ENCODE data around the gene NRXN2.
"Not testable (repeated sequence)": the region's sequence is repeated elsewhere in the genome, so short reads cannot be mapped to it uniquely, and the experiment has no call there.

NRXN2 gene

DNA sequence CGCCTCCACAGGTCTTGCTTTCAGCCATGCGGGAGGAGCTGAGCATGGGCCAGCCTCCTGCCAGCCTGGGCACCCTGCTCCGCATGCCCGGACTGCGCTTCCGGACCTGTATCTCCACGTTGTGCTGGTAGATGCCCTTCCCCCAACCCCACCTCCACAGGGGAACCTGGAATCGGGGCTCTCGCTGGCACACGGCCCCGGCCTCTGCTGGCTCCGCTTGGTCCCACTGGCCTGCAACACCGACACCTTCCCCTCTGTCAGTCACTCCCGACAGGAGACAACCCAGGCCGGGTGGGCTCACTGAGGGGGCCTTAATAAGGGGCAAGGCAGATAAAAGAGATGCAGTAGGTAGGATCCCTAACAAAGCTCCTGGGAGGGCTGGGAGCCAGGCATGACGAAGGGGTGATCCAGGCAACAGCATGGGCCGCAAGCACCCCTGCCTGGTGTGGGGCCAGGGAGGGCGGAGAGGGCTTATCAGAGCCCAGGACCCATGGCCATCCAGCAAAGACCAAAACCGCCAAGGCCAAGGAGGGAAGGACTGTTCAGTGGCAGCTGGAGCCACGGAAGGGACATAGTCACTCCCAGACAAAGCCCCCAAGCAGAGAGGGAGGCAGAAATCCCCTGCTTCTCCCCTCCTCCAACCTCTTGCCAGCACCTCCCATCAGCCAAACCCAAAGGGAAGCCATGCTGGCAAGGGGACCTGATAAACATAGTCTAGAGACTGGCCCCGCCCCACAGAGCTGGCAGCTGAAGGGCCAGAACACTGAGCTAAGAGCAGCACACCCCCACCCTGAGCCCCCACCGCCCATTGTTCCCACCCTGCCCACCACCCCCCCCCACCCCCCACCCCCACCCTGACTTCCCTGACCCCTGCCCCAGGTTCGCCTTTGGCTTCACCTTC, 124.0 kb downstream of the NRXN2 start:
- Histone ChIP-seq H3K4me2 (ENCODE audit: low read length, poor library complexity, severe bottlenecking) (no peak overlapping the region), H3K18ac (ENCODE audit: low read depth in 1 of 2, low read length in 2 of 2) (no peak overlapping the region), H2BK12ac (ENCODE audit: low read length in 2 of 2) (no peak overlapping the region), H3K4me1 (ENCODE audit: control insufficient read depth, insufficient read depth, low read depth, low read length) (no peaks in the 10 kb centered on the region), H3K9ac (ENCODE audit: low read length) (no peak overlapping the region), H3K27me3 (ENCODE audit: control insufficient read depth in 1 of 2, insufficient read depth in 1 of 2, low read length in 2 of 2) (peaks cover 16 to 20% of the 10 kb centered on the region in 2 experiments), H2BK5ac (ENCODE audit: low read depth, low read length, poor library complexity, severe bottlenecking) (no peak overlapping the region), H3K79me1 (replicated peaks; ENCODE audit: low read length, poor library complexity, severe bottlenecking) (no peaks in the 10 kb centered on the region), H2AK5ac (ENCODE audit: low read length, severe bottlenecking) (no peak overlapping the region), H3K36me3 (ENCODE audit: control insufficient read depth in 1 of 2, insufficient read depth in 2 of 2, low read depth in 1 of 2, low read length in 2 of 2) (no peaks in the 10 kb centered on the region), H3K14ac (ENCODE audit: low read length in 2 of 2) (no peak overlapping the region), H3K9me3 (ENCODE audit: control insufficient read depth, low read length) (peaks cover 14% of the 10 kb centered on the region), H3K23ac (ENCODE audit: low read length in 2 of 2) (no peak overlapping the region), H3K4ac (ENCODE audit: low read depth in 1 of 2, low read length in 2 of 2) (no peak overlapping the region), H3K4me3 (ENCODE audit: insufficient read depth in 1 of 2, low read depth in 1 of 2, low read length in 2 of 2) (no peak overlapping the region), H3K27ac (ENCODE audit: low read length, poor library complexity, severe bottlenecking) (no peak overlapping the region), H4K91ac (ENCODE audit: low read length) (no peak overlapping the region), H2BK15ac (ENCODE audit: low read depth, poor library complexity, severe bottlenecking) (no peak overlapping the region), H4K8ac (ENCODE audit: low read length) (no peak overlapping the region), H2AFZ (ENCODE audit: low read depth, low read length) (no peak overlapping the region), H2BK120ac (ENCODE audit: low read depth, low read length) (no peak overlapping the region)
- 86% methylated on average over 21 of the region's 23 CpGs for WGBS
- DNase-seq: no peak

- no peaks in the 10 kb centered on the region for H3K36me3 ChIP-seq (ENCODE audit: control insufficient read depth in 1 of 2, insufficient read depth in 2 of 2, low read depth in 1 of 2, low read length in 2 of 2)
- no peak for DNase-seq
- H3K4me3 ChIP-seq (ENCODE audit: insufficient read depth in 1 of 2, low read depth in 1 of 2, low read length in 2 of 2): no peak overlapping the region
- H3K27me3 ChIP-seq (ENCODE audit: control insufficient read depth in 1 of 2, insufficient read depth in 1 of 2, low read length in 2 of 2): peaks cover 8 to 15% of the 10 kb centered on the region in 2 experiments
- no peaks in the 10 kb centered on the region for H3K79me1 ChIP-seq (replicated peaks; ENCODE audit: low read length, poor library complexity, severe bottlenecking)
- H3K23ac ChIP-seq (ENCODE audit: low read length in 2 of 2): no peak overlapping the region
- H3K4me1 ChIP-seq (ENCODE audit: control insufficient read depth, insufficient read depth, low read depth, low read length): no peaks in the 10 kb centered on the region
- 78% methylated on average over 9 of the region's 12 CpGs for WGBS
- H2BK120ac ChIP-seq (ENCODE audit: low read depth, low read length): no peak overlapping the region
- H2BK5ac ChIP-seq (ENCODE audit: low read depth, low read length, poor library complexity, severe bottlenecking): no peak overlapping the region
- no peak overlapping the region for H4K91ac ChIP-seq (ENCODE audit: low read length)
- H2AFZ ChIP-seq (ENCODE audit: low read depth, low read length): no peak overlapping the region
- no peak overlapping the region for H3K27ac ChIP-seq (ENCODE audit: low read length, poor library complexity, severe bottlenecking)
- no peak overlapping the region for H3K18ac ChIP-seq (ENCODE audit: low read depth in 1 of 2, low read length in 2 of 2)
- H2AK5ac ChIP-seq (ENCODE audit: low read length, severe bottlenecking): no peak overlapping the region
- H3K4me2 ChIP-seq (ENCODE audit: low read length, poor library complexity, severe bottlenecking): no peak overlapping the region
- H4K8ac ChIP-seq (ENCODE audit: low read length): no peak overlapping the region
- H3K9me3 ChIP-seq (ENCODE audit: control insufficient read depth, low read length): peaks cover 14% of the 10 kb centered on the region
- no peak overlapping the region for H3K9ac ChIP-seq (ENCODE audit: low read length)
- H2BK15ac ChIP-seq (ENCODE audit: low read depth, poor library complexity, severe bottlenecking): no peak overlapping the region
- no peak overlapping the region for H3K14ac ChIP-seq (ENCODE audit: low read length in 2 of 2)
- no peak overlapping the region for H3K4ac ChIP-seq (ENCODE audit: low read depth in 1 of 2, low read length in 2 of 2)
- H2BK12ac ChIP-seq (ENCODE audit: low read length in 2 of 2): no peak overlapping the region
These were observed 124.7 kb downstream of the NRXN2 start for GRCh38 chr11:64598106-64598796.

DNA sequence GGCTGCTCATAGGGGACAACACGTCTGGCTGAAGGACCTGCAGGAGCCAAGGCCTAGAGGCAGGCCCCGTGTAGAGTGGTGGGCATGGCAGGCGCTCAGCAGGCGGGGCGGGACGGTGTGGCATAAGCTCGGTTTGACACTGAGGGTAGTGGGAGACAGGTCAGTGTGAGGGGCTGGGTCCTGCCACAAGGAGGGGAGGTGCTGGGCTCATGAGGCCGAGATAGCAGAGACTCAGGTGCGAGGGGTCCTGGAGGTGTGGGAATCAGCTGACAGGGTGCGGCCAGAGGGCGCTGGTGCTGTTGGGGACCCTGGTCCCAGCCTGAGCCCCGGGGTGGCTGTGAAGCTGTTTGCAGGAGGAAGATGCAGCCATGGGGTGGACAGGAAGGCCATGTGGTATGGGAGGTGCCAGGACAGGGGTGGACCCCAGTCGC, 125.3 kb downstream of the NRXN2 start:
- DNase-seq: no peak
- Histone ChIP-seq H3K14ac (ENCODE audit: low read length in 2 of 2) (no peak overlapping the region), H3K27ac (ENCODE audit: low read length, poor library complexity, severe bottlenecking) (no peak overlapping the region), H2AK5ac (ENCODE audit: low read length, severe bottlenecking) (no peak overlapping the region), H3K4me2 (ENCODE audit: low read length, poor library complexity, severe bottlenecking) (no peak overlapping the region), H3K36me3 (ENCODE audit: control insufficient read depth in 1 of 2, insufficient read depth in 2 of 2, low read depth in 1 of 2, low read length in 2 of 2) (no peaks in the 10 kb centered on the region), H2AFZ (ENCODE audit: low read depth, low read length) (no peak overlapping the region), H3K79me1 (replicated peaks; ENCODE audit: low read length, poor library complexity, severe bottlenecking) (no peaks in the 10 kb centered on the region), H4K91ac (ENCODE audit: low read length) (no peak overlapping the region), H3K4ac (ENCODE audit: low read depth in 1 of 2, low read length in 2 of 2) (no peak overlapping the region), H4K8ac (ENCODE audit: low read length) (no peak overlapping the region), H3K9me3 (ENCODE audit: control insufficient read depth, low read length) (peaks cover 14% of the 10 kb centered on the region), H3K9ac (ENCODE audit: low read length) (no peak overlapping the region), H2BK120ac (ENCODE audit: low read depth, low read length) (no peak overlapping the region), H3K4me1 (ENCODE audit: control insufficient read depth, insufficient read depth, low read depth, low read length) (no peaks in the 10 kb centered on the region), H2BK5ac (ENCODE audit: low read depth, low read length, poor library complexity, severe bottlenecking) (no peak overlapping the region), H2BK12ac (ENCODE audit: low read length in 2 of 2) (no peak overlapping the region), H3K18ac (ENCODE audit: low read depth in 1 of 2, low read length in 2 of 2) (no peak overlapping the region), H3K27me3 (ENCODE audit: control insufficient read depth in 1 of 2, insufficient read depth in 1 of 2, low read length in 2 of 2) (peaks cover 7 to 14% of the 10 kb centered on the region in 2 experiments), H2BK15ac (ENCODE audit: low read depth, poor library complexity, severe bottlenecking) (no peak overlapping the region), H3K23ac (ENCODE audit: low read length in 2 of 2) (no peak overlapping the region), H3K4me3 (ENCODE audit: insufficient read depth in 1 of 2, low read depth in 1 of 2, low read length in 2 of 2) (no peak overlapping the region)
- WGBS: 82% methylated on average over 13 of the region's 13 CpGs

GRCh38 chr11:64595922-64596321, 127.1 kb downstream of the NRXN2 start:
- not testable (repeated sequence) for H2BK12ac ChIP-seq (ENCODE audit: low read length in 2 of 2); H2BK120ac ChIP-seq (ENCODE audit: low read depth, low read length); H3K4ac ChIP-seq (ENCODE audit: low read depth in 1 of 2, low read length in 2 of 2); H3K14ac ChIP-seq (ENCODE audit: low read length in 2 of 2); H2AFZ ChIP-seq (ENCODE audit: low read depth, low read length); H3K36me3 ChIP-seq (ENCODE audit: control insufficient read depth in 1 of 2, insufficient read depth in 2 of 2, low read depth in 1 of 2, low read length in 2 of 2); H2AK5ac ChIP-seq (ENCODE audit: low read length, severe bottlenecking); H2BK15ac ChIP-seq (ENCODE audit: low read depth, poor library complexity, severe bottlenecking); H3K23ac ChIP-seq (ENCODE audit: low read length in 2 of 2); H3K18ac ChIP-seq (ENCODE audit: low read depth in 1 of 2, low read length in 2 of 2); DNase-seq; H4K8ac ChIP-seq (ENCODE audit: low read length); H3K9ac ChIP-seq (ENCODE audit: low read length); H3K79me1 ChIP-seq (replicated peaks; ENCODE audit: low read length, poor library complexity, severe bottlenecking); H3K4me1 ChIP-seq (ENCODE audit: control insufficient read depth, insufficient read depth, low read depth, low read length); H3K4me2 ChIP-seq (ENCODE audit: low read length, poor library complexity, severe bottlenecking); H2BK5ac ChIP-seq (ENCODE audit: low read depth, low read length, poor library complexity, severe bottlenecking); H3K27ac ChIP-seq (ENCODE audit: low read length, poor library complexity, severe bottlenecking); H4K91ac ChIP-seq (ENCODE audit: low read length); H3K4me3 ChIP-seq (ENCODE audit: insufficient read depth in 1 of 2, low read depth in 1 of 2, low read length in 2 of 2)
- Histone ChIP-seq H3K9me3 (ENCODE audit: control insufficient read depth, low read length) (peaks cover 14% of the 10 kb centered on the region), H3K27me3 (ENCODE audit: control insufficient read depth in 1 of 2, insufficient read depth in 1 of 2, low read length in 2 of 2) (peaks cover 7 to 14% of the 10 kb centered on the region in 2 experiments)
- 42% methylated on average over 1 of the region's 1 CpG for WGBS

Data from mesenchymal stem cell (in vitro differentiated cells and primary cell).